Fibroblast of skin of back (primary cell): ENCODE data around the gene YPEL2.

Experiments
- DNase-seq: peaks from one replicate; pipeline ENCODE4 v3.0.0-alpha.2; 2013

Gene YPEL2

GRCh38 chr17:59434429-59434828 is 103.0 kb downstream of the YPEL2 start:
- no peak for DNase-seq

DNA sequence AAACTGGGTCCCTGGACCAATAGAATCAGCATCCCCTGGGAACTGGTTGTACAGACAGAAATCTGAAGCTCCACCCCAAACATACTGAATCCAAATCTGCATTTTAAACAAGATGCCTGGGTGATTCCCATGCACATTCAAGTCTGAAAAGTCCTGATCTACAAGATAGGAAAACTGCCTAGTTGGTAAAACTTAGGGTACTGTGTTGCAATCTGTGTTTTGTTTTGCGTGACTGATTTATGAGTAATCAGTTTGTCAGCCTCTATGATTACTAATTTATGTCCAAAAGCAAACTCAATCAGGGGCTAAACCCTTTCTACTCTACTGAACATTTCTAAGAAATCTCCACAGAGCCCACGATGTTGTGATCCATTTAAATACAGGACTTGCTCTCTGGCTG is 103.8 kb downstream of the YPEL2 start:
- DNase-seq, result peak; percentile 85

GRCh38 chr17:59436900-59437299 is 105.4 kb downstream of the YPEL2 start:
- DNase-seq, result no peak

- no peak for DNase-seq
Observed at GRCh38 chr17:59437791-59438281, 106.4 kb downstream of the YPEL2 start.

GRCh38 chr17:59439262-59439661 is 107.8 kb downstream of the YPEL2 start:
- DNase-seq, result no peak

DNA sequence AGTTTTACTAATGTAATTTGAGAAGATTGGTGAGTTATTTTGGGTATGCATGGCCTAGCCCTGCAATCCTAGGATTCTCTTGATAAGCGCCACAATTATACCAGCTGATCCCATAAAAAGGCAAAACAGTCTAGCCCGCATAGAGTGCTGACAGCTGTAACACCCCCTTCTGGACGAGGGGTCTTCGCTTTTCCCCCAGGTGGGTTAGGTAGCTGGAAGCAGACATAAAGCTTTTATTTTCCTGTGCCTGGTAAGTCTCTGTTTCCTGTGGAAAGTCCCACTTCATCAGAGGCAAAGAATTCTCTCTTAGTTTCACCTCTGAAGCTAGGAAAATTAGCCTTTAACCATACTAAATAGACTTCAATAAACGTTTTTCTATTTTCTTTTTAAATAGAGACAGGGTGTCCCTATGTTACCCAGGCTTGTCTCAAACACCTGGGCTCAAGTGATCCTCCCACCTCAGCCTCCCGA is 108.3 kb downstream of the YPEL2 start:
- no peak for DNase-seq

GRCh38 chr17:59440757-59441463 is 109.5 kb downstream of the YPEL2 start:
- DNase-seq, result peak; percentile 86

DNA sequence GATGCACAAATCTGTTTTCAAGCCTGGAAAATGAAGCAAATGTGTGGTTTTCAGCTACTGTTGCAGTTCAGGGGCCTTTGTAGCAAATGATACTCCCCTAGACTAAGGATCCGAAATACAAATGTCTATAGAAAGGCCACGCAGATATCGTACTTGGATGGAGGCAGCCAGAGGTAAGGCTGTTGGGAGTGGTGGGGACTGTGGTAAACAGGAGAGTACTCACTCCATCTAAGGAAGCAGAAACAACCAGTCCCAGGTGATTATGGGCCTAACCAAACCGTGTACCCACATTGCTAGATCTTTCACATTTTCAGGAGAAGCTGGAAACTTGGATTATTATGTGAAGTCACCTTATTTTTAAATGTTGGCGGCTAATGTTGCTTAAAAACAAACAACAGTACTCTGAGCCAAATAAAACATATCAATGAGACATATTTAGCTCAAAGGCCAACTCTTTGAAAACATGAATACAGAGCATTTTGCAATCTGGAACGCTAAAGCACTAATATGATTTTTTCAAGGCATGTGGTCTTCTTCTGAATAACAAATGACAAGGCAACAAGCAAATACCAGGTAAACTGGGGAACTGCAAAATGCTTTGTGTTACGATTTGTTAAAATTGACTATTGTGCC is 110.1 kb downstream of the YPEL2 start:
- DNase-seq, result no peak

DNA sequence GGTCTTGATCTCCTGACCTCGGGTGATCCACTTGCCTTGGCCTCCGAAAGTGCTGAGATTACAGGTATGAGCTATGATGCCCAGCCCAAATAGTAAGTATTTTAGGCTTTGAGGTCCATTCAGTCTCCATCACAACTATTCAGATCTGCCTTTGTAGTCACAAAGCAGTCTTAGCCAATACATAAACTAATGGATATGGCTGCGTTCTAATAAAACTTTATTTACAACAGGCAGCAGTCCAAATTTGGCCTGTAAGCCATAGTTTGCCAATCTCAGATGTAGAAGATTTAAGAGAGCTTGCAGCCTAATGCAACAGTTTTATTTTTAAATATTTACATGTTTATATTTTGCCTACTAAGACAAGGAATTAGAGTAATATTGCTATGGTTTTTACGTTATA is 111.7 kb downstream of the YPEL2 start:
- no peak for DNase-seq
